ENCODE data around the gene EPHA2.
A peak's percentile ranks its signal among the peaks of the same experiment; 100 is the strongest.
"Not testable (repeated sequence)": the region's sequence is repeated elsewhere in the genome, so short reads cannot be mapped to it uniquely, and the experiment has no call there.

Gene EPHA2

DNA sequence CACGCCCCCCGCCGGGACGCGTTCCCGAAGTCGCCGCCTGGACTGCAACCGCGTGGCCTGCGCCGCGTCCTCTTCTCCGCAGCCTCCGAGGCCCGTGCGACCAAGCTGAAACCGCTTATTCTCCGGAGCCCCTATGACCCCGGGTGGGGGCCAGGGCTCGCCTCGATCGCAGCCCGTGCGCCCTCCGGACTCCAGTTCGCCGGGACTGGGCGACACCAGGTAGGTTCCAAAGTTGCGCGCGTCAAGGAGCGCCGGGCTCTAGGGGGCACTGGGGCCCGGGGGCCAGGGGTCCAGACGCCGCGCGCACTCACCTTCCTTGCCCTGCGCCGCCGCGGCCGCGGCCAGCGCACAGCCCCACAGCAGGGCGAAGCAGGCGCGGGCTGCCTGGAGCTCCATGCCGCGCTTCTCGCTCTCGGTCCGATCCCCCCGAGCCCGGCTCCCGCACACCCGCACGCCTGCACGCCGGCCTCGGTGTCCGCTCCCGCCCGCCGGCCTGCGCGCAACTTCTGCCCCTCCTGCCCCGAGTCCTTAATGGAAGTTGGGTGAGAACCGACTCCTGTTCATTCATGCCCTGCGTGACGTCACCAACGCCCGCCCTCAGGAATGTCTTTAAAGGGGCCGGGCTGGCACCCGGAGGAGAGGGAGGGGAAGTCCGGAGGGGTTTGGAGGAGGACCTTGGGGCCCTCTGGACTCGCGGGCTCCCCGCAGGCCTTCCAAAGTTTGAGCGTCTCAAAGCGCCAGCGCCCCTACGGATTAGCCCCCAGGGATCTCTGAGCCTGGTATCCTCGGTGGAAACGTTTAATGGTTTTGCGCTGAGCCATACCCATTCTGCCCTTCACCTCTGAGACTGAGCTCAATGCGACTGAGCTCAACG lies at the start of gene EPHA2:
Gene EPHA2 (minus strand): TSS at position 533 of the 874 bp plus-strand sequence. CDS start 137 bp downstream, at position 396.
- DNase-seq (ENCODE audit: low read depth) = no peak

DNA sequence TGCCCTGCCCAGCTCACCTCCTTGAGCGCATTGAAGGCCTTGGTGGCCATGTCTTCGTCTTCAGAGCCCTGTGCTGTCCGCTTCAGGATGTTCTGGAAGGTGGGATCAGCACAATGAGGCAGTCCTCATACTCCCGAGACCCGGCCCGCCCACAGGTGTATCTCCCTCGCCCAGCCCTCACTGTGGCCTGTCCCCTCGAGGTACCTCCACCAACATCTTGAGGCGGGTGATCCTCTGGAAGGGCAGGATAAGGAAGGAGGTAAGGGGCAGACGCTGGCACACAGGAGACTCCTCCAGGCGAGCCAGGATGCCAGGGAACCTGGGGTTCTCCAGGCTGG lies 49.4 kb upstream of the EPHA2 start:
- DNase-seq (ENCODE audit: low read depth) = no peak

DNA sequence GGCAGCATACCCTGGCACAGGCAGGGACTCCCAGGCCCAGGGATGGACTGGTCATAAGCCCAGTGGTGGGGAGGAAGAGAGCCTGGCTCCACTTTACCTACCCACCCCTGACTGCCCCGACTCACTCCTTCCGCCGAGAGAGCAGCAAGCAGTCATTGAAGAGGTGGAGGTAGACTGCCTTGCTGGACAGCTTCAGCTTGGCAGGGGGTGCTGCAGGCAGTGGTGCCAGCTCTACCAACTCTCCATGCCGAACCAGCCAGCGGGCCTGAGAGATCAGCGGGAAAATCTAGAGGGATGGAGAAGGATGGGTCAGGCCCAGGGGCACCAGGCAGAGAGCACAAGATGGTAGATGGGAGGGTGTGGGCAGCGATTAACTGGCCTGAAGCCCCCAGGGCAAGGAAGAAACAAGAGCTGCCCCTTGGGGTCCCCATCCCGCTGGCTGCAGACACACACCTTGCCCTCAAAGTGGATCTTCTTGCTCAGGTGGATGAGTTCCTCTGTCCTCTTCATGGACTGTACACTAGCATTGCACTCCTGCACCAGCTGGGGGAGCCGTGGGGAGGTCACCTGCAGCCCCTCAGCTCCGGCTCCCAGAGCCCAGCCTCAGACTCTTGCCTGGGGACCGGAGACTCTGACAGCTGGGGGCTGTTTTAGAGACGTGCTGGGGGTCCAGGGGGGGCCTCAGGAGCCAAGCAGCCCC lies 48.9 kb upstream of the EPHA2 start:
- peak; percentile 34 for DNase-seq (ENCODE audit: low read depth)

DNA sequence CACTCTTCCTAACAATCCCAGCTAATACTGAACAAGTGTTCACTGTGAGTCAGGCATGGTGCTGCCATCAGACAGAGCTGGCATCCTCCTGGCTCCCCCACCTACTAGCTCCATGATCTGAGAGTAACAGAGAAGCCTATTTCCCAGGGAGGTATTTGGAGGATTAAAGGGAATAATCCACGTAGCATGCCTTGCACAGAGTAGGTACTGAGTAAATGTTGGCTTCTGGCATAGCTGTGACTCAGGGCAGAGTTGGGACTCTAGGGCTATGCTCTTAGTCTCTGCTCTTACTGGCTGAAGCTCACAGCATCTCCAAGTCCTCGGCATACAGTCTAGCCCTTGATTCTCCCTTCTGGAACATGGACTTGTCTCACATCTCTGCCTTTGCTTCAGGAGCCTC lies 48.3 kb upstream of the EPHA2 start:
- no peak for DNase-seq (ENCODE audit: low read depth)

DNA sequence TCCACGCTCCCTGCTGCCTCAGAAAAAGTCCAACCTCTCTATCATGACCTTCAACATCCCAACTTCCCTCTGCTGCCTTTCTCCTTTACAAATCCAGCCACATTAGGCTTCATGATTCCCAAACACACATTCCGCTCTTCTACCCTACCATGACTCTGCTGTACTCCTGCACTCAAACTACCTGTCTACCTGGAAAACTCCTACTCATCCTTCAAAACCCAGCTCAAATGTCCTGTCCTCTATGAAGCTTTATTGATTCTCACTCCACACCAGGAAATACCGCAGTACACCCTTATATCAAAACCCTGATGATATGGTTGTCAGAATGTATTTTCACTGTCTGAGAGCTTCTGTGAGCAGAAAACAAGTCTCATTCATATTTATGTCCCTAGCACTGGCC lies 47.7 kb upstream of the EPHA2 start:
- DNase-seq (ENCODE audit: low read depth) = no peak

DNA sequence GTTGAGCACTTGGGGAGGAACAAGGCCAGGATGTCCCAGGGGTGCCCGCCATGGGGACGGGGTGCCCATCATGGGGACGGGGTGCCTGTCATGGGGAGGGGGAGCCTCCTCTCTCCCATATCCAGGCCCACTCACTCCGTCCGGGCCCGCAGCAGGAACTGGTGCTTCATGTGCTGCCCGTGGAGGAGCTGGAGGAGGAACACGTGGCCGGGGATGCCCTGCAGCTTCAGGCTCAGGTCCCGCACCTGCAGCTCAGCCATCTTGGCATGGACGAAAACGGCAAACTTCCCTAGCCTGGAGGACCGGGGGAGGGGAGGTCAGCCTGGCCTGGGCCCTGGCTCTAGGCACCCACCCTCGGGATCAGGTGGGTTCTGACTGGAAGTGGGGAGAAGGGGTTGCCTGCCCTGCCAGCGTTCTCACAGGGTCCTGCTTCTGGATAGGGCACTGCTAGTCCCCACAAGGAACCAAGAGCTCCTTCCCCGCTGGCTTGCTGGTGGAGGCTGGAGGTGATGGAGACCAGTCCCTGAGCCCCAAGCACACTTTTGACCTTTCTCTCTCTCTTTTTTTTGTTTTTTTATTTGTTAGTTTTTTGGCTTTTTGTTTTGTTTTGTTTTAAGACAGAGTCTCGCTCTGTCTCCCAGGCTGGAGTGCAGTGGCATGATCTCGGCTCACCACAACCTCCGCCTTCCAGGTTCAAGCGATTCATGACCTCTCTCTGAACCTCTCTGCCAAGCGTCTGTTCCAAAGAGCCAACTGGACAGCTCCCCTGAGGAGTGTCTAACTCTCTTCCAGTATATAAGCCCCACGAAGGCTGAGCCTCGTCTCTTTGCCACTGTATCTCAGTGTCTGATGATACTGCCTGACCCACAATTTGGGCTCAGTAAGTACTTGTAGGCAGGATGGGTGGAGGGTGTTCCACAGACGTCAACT lies 46.7 kb upstream of the EPHA2 start:
- no peak for DNase-seq (ENCODE audit: low read depth)

DNA sequence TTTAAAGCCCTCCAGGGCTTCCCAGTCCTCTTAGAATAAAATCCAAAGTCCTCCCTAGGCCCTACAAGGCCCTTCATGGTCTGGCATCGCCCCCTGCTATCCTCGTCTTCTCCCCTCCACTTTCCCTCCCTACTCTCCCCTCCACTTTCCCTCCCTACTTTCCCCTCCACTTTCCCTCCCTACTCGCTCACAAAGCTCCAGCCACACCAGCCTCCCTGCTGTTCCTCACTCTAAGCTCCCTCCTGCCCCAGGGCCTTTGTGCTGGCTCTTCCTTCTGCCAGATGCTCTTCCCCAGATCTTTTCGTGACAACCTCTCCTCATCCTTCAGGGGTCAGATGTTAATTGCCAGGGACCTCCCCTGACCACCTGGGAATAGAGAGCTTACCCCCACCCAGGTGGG lies 43.8 kb upstream of the EPHA2 start:
- DNase-seq (ENCODE audit: low read depth) = no peak

DNA sequence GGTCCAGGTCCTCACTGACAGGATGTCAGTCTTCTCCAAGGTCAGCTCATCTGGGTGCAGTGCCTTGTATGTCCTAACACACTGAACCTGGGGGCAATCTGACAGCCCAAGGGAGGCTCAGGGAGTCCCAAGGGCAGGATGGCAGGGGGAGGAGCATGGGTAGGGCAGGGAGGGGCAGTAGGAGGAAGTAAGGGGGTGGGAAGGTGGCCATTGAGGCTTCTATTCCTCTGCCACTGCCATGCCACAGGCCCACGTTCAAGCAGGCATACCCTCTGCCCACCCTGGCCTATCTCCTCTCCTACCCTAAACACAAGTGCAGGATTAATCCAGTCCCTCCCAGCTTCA lies 43.3 kb upstream of the EPHA2 start:
- DNase-seq (ENCODE audit: low read depth) = no peak

DNA sequence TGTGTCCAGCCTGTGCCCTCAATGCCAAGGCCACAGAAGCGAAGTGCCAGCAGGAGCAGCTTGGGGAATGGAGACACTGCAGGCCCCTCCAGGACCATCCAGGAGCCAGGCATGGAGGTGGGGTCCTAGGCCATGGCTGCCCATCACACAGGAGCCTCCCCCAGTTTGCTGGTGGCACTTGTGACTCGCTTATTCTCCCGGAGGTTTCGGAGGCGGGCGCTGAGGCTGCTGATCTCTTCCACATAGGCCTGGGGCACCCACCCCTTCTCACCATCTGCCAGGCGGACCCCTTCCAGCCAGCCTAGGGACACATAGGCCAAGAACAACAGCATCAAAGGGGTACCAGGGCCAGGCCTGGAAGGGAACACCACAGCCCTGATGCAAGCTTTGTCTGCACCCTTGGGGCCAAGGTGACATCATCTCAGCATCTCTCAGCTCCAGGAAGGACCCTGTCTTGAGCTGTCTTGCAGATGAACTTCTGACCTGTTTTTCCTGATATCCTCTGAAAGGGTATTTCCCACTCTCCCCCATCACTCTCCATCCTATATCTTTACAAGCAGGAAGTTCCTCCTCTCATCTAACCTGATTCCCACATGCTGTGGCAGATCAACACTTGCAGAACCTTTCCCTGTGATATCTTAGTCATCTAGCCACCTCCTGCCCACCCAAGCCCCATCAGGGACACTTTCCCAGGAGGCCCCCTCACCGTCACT lies 42.7 kb upstream of the EPHA2 start:
- DNase-seq (ENCODE audit: low read depth) = no peak

DNA sequence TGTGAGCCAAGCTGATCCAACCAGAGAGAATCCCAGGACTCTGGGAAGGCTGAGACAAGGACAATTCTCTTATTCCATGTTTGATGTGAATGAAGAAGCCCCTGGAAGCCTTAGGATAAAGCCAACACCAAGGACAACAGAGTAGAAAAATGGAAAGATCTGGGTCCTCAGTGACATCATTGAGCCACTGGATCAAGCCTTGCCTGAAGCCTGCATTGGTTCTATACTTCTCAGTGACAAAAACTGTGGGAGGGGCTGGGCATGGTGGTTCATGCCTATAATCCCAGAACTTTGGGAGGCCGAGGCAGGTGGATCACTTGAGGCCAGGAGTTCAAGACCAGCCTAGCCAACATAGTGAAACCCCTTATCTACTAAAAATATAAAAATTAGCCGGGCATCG lies 41.0 kb upstream of the EPHA2 start:
- DNase-seq (ENCODE audit: low read depth) = no peak

DNA sequence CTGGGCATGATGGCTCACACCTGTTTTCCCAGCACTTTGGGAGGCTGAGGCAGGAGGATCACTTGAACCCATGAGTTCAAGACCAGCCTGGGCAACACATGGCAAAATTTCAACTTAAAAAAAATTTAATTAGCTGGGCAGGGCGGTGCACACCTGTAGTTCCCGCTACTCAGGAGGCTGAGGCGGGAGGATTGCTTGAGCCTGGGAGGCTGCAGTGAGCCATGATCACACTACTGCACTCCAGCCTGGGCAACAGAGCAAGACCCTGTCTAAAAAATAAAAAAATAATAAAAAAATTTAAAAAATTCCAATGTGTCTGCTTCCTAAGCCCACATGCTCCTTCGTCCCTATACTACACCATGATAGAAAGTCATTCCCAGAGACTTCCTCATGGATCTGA lies 40.3 kb upstream of the EPHA2 start:
- not testable (repeated sequence) for DNase-seq (ENCODE audit: low read depth)

DNA sequence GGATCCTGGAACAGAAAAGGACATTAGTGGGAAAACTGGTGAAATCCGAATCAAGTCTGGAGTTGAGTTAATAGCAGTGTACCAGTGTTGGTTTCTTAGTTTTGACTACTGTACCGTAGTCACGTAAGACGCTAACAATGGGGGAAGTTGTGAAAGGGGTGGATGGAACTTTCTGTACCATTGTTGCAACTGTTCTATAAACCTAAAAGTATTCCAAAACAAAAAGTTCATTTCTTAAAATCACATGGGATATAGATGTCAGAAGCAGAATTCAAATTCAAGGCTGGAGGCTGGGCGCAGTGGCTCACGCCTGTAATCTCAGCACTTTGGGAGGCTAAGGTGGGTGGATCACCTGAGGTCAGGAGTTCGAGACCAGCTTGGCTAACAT lies 39.6 kb upstream of the EPHA2 start:
- no peak for DNase-seq (ENCODE audit: low read depth)

DNA sequence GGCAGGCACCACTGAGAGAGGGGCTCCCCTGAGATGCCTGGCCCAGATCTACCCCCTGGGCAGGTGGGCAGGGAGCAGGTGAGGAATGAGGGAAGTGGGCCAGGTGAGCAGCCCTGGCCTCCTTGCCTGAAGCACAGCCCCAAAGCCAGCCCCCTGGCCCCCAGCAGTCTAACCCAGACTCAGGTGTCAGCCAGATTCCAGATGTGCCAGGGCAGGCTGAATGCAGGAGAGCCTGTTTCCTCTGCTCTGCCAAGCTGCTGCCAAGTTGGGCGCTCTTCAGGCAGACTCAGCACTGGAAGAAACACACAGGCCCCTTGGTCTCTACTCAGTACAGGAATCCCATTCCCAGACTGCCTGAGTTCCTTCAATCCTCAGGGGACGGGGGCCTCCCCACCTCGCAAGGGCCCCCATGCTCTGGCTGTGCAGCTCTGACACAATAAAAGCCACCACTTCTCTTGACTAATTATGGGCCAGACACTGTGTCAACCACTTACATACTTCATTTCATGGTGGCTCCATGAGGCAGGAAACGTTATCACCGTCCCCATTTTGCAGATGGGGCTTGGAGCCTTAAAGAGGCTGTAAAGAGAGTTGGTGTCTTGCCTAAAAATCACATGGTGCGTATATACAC lies 36.2 kb upstream of the EPHA2 start:
- DNase-seq (ENCODE audit: low read depth) = no peak

DNA sequence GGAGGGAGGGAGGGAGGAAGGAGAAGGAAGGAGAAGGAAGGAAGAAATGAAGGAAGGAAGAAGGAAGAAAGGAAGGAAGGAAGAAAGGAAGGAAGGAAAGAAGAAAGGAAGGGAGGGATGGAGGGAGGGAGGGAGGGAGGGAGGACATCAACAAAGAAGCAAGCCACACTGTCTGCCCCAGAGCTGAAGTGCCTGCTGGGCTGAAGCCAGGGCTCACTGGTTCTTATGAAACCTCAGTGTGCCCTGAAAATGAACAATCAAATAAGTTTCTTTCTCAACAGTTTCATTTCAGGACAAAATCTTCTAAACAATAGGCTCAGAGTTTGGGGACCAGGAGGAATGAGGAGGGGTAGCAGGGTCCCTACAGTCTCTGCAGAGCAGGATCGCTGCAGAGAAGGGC lies 35.4 kb upstream of the EPHA2 start:
- DNase-seq (ENCODE audit: low read depth) = no peak

DNA sequence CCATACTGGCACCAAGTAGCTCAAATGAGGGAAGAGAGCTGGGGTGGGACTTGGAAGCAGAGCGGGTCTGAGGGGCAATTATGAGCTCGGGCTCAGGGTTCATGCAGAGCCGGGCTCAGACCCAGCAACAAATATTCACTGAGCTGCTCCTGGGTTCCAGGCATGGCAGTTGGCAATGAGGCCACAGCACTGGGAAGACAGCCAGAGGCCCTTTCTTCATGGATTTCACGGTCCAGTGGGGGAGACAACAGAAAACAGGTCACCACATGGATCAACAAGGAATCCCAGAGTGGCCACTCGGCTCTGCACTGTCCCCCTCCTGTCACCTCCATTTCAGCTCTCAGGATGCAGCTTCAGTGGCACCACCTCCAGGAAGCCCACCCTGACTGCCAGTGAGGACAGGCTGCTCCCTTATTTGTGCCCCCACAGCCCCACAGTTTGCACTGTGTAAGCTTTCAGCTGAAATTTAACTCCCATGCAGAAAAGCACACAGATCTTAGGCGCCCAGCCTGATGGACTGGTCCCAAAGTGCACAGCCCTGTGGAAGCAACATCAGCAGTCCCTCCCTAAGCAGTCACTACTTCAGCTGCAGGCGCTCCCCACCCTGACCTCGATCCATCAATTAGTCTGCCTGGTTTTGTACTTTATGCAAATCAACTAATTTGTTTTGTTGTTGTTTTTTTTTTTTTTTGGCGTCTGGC lies 34.2 kb upstream of the EPHA2 start:
- no peak for DNase-seq (ENCODE audit: low read depth)

DNA sequence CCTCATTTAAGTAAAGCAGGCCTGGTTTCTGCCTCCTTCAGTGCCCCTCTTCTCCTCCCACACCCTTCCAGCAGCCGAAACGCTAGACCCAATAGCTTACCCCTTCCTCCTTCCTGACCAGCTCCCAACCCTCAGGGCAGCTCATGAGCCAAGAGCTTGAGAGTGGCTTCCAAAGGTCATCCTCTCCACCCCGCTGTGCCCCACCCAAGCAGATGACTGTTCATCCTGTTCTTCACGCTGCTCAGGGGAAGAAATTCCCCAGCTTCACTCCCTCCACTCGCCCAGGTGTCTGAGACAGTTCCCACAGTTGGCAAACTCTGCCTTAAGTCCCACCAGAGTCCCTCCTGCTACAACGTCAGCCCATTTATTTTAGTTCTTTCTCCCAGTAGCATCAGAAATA lies 33.1 kb upstream of the EPHA2 start:
- DNase-seq (ENCODE audit: low read depth) = no peak

DNA sequence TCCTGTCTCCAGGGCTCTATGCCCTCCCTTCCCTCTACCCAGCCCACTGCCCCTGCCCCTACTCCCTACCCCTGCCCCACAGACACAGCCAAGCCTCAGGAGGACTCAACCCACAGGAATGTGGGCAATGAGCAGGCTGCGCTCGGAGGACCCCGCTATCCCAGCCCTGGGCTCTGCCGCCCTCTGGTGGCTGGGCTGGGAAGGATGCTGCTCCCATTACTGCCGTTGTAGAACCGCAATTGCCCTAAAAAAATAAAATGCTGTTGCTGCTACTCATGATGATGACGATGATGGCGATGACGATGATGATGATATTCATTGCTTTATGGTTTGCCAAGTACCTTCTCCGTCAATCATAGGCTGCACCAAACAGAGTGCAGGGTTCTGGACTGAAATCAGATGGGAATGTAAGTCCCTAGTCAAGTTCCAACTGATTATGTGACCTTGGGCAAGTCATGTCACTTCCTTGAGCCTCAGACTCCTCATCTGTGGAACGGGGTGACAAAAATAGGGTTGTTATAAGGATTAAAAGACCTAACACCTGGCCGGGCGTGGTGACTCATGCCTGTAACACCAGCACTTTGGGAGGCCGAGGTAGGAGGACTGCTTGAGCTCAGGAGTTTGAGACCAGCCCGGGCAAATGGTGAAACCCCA lies 32.0 kb upstream of the EPHA2 start:
- peak; percentile 76 for DNase-seq (ENCODE audit: low read depth)

DNA sequence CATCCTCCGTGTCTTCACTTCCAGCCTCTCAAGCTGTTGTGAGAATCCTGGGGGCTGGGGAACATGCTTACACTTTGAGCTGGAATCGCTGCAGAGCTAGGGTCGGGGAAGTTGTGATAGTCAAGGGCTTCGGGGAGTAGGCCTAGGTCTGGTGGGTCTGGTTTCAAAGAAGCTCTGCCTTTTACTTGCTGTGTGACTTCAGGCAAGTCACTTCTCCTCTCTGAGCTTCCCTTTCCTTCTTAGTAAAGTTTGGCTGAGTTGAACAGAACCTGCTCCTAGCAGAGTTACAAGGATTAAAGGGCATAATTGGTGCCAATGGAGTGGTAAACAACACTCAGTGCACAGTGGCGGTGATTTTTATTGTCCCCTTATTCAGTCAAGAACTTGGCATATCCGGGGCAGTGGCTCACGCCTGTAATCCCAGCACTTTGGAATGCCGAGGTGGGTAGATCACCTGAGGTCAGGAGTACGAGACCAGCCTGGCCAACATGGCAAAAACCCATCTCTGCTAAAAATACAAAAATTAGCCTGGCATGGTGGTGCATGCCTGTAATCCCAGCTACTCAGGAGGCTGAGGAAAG lies 30.9 kb upstream of the EPHA2 start:
- DNase-seq (ENCODE audit: low read depth) = no peak

DNA sequence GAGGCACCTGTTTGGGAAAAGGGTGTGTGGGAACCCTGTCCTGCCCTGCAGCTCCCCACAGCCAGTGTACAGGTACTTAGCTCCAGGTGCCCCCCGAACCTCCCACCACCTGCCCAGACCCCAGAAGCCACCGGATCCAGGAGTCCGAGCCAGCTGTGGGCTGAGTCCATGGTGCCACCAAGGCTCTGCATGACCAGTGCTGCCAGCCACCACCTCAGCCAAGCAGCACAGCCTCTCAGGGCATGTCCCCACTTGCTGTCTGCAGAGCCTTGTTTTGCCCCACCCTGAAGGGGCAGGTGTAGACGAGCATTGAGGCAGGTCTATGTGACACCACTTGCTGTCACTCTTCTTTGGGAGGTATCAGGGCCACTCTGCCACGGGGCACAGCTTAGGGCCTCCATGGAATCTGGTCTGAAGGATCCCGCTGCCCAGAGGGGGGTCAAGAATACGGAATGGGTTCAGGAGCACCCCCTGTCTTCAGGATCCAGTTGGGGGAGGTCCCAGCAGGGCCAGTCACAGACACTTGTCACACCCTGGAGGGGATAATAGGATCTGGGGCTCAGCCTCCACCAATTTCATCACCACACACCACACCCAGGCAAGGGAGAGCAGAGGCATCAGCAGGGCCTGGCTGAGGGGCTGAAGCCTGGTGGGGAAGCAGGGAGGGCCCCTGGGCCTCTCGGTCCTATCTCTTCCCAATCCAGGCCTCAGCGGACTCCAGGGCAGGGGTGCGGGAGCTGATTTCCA lies 28.9 kb upstream of the EPHA2 start:
- no peak for DNase-seq (ENCODE audit: low read depth)

All from activated T-cell treated with anti-CD3 and anti-CD28 coated beads for 48 hours (primary cell).